Globus pallidus (tissue), 1 donor: ENCODE data around the gene GJD3.
"Not testable (repeated sequence)": the region's sequence is repeated elsewhere in the genome, so short reads cannot be mapped to it uniquely, and the experiment has no call there.

Experiments
- DNase-seq: peaks from one replicate; pipeline ENCODE4 v3.0.0-alpha.2; 2015; ENCODE audit warnings: low spot score

Gene GJD3

GRCh38 chr17:40364121-40364861, at the start of gene GJD3:
Gene GJD3, minus strand, starts transcription at chr17:40364737. Its CDS starts 922 bp downstream, at chr17:40363815.
- no peak for DNase-seq

- DNase-seq = not testable (repeated sequence)
These were observed 49.8 kb upstream of the GJD3 start for GRCh38 chr17:40414312-40414711.

GRCh38 chr17:40412880-40413279, 48.3 kb upstream of the GJD3 start:
- DNase-seq = no peak

GRCh38 chr17:40411821-40412220, 47.3 kb upstream of the GJD3 start:
- no peak for DNase-seq

GRCh38 chr17:40410082-40410481, 45.5 kb upstream of the GJD3 start:
- no peak for DNase-seq

GRCh38 chr17:40409540-40409939, 45.0 kb upstream of the GJD3 start:
- DNase-seq = not testable (repeated sequence)

- DNase-seq = no peak
These were observed 42.9 kb upstream of the GJD3 start for GRCh38 chr17:40407460-40407859.

GRCh38 chr17:40404003-40404402, 39.5 kb upstream of the GJD3 start:
- DNase-seq = no peak

- no peak for DNase-seq
These were observed 38.1 kb upstream of the GJD3 start for GRCh38 chr17:40402668-40403067.

- peak; percentile 35 for DNase-seq
These were observed 34.6 kb upstream of the GJD3 start for GRCh38 chr17:40399185-40399584.

- DNase-seq = not testable (repeated sequence)
These were observed 22.0 kb upstream of the GJD3 start for GRCh38 chr17:40386555-40386954.

- DNase-seq = no peak
These were observed 17.7 kb upstream of the GJD3 start for GRCh38 chr17:40382251-40382650.

- no peak for DNase-seq
These were observed 14.4 kb upstream of the GJD3 start for GRCh38 chr17:40378966-40379365.

- DNase-seq = no peak
These were observed 13.3 kb upstream of the GJD3 start for GRCh38 chr17:40377832-40378231.

- DNase-seq = not testable (repeated sequence)
These were observed 12.0 kb upstream of the GJD3 start for GRCh38 chr17:40376541-40376940.

GRCh38 chr17:40375786-40376185, 11.2 kb upstream of the GJD3 start:
- not testable (repeated sequence) for DNase-seq

- DNase-seq = no peak
These were observed 10.4 kb upstream of the GJD3 start for GRCh38 chr17:40374821-40375498.

GRCh38 chr17:40373999-40374398, 9.5 kb upstream of the GJD3 start:
- no peak for DNase-seq

- DNase-seq = no peak
These were observed 8.8 kb upstream of the GJD3 start for GRCh38 chr17:40373324-40373723.

GRCh38 chr17:40372644-40373043, 8.1 kb upstream of the GJD3 start:
- DNase-seq = not testable (repeated sequence)

GRCh38 chr17:40372031-40372430, 7.5 kb upstream of the GJD3 start:
- DNase-seq = no peak

GRCh38 chr17:40371261-40371929, 6.9 kb upstream of the GJD3 start:
- no peak for DNase-seq

GRCh38 chr17:40369923-40370322, 5.4 kb upstream of the GJD3 start:
- DNase-seq = no peak
